NCI-H1694 treated with DMSO at 0.1 percent for 48 hours (cell line): ENCODE results near the gene HYCC2.
A peak's percentile ranks its signal among the peaks of the same experiment; 100 is the strongest.
"Not testable (repeated sequence)": the region's sequence is repeated elsewhere in the genome, so short reads cannot be mapped to it uniquely, and the experiment has no call there.

ENCODE experiments used
- DNase-seq: peaks from one replicate; lab custom pipeline; 2025; lab: John Stamatoyannopoulos, UW

HYCC2 gene

DNA sequence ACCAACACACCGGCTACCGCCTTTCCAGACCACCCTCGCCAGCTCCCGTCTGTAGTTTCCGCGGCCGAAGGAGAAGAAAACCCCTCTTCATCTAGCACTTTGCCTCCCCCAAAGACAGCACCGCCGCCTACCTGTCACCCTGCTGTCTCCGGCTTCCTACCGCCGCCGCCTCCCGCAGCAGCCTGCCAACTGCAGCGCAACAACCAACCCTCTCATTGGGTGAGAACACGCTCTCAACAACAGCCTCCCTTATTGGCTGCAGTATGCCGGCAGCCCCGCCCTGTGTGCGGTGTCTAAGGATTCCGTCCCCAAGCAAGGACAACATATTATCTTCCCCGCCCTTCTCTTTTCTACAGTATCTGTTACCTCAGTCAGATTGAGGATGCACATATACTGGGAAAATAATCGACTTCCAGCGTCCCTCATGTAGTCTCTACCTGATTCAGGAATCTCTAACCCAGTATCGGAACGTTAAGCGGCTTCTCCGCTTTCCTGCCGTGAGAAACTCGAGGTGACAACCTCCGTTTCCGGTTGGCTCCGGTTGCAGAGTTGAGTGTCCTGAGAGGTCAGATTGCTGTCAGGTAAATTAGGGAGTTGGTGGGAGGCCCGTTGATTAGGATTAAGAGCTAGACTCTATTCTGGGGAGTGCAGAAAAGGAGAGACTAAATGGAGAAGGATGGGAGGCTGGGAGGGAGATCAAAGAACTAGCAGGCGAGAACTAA is at the start of gene HYCC2, which contains the start of gene NDUFB3:
Gene HYCC2, minus strand, starts transcription at position 193 of the 722 bp plus-strand sequence. CDS start 47,662 bp downstream, outside the sequence.
Gene NDUFB3, plus strand, starts transcription at position 523 of the 722 bp plus-strand sequence. CDS start 6,882 bp downstream, outside the sequence.
- peak; percentile 94 for DNase-seq

DNA sequence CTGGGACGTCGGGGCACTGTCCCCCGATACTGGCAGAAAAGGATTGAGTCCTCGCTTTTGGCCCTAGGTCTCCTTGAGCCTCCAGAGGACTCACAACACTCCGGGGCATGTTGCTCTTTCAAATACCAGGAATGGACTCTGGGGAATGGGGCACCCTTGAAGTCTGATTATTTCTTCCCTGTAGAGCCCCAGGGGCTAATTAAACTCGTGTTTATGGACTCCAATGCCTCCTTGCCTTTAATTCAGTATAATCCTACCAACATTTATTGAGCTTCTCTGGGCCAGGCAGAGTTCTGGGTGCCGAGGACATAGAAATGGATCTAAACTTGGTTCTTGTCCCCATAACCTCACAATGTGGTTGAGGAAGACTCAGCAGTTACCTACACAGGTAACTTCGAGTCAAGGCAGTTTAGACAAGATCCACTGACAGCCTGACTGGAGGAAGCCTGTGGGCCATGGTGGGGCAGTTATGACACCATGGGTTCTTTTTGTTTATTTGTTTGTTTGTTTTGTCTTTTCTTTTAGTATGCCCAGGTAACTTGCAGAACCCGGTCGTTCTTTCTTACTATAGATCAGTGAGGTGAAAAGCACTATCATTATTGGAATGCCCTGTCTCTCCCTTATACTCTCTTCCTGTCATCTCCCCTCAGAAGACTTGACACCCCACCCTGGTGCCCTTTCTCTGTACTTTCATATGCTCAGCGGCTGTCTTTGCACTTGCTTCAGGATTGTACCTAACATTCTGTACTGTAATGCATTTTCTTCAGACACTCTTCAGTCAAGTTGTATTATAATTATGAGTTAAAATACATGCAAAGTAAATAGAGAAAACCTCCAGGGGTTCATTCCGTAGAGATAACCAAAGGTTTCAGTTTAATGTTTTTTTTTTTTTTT is 47.7 kb upstream of the HYCC2 start:
- DNase-seq, result no peak

DNA sequence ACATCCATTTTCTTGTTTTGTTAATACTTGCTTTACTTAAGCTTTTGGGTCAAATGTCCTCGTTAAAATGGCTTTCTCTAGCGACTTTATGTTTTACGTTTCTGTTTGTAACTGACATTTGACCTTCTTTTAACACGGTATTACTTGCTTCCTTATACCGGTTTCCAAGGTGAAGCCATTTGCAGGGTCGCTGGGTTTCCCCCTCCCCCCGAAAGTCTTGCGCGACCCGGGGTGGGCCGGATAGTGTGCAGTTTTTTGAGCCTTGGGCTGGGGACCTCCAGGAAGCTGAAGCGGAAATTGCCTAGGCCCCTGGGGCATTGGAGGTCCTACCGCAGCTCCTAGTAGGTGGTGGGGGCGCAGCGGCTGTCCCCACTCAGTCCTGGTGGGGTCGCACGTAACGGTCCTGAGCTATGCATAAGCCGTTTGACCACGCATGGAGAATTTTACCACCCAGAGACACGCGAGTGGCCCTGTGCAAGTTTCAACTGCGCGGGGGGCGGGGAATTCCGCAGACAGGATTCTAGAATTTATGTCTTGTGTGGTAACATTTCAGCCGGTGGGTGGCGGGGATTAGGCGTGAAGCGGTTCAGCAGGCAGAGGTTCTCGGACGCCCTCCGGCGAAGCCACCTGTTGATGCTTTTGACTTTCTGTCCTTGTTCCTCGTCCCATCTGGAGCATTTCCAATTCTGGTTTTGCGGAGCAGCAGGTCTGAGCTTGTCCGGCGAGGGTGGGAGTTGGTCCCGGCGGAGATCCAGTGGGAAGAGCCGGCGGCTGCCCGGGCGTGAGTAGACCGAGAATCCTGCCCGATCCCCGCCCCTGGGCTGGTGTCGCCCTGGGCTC is 46.9 kb upstream of the HYCC2 start:
- DNase-seq, result peak; percentile 82

DNA sequence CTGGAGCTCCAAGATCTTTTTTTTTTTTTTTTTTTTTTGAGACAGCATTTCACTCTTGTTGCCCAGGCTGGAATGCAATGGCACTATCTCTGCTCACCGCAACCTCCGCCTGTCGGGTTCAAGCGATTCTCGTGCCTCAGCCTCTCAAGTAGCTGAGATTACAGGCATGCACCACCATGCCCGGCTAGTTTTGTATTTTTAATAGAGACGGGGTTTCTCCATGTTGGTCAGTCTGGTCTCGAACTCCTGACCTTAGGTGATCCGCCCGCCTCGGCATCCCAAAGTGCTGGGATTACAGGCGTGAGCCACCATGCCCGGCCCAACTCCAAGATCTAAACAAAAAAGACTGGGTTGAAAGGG is 46.2 kb upstream of the HYCC2 start:
- DNase-seq, result not testable (repeated sequence)

DNA sequence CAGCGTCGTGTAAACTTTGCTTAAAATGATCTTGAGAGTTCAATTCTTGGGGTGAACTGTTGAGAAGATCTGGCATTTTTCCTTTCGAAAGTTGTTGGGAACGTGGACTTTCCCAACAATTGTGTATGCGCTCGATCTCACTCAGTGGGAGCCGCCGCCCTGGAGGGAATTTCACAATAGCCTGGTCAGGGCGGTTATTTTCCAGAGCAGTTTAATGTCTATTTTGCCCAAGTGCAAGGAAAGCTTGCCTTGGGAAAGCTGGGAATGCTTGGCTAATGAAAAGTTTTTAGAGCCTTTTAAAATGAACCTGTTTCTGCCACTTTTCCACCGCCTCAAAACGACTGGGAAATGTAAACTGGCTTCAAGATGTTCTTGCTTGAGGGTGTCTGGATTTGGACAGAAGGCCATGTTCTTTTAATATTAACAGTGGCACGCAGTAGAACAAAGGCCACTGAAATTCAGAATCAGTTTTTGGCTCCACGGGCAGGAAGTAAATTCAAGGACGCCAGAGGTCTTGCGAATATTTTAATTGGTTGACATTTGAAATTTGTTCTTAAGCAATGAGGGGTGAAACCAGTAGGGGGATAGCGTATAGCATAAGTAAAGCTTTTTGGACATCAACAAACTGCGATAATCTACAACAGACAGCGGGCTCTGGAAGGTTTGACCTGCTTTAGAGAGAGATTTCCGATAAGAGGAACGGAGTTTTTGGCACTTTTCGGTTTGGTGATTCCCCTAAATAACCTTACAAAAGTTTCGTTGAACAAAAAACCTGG is 45.7 kb upstream of the HYCC2 start:
- DNase-seq, result peak; percentile 60

DNA sequence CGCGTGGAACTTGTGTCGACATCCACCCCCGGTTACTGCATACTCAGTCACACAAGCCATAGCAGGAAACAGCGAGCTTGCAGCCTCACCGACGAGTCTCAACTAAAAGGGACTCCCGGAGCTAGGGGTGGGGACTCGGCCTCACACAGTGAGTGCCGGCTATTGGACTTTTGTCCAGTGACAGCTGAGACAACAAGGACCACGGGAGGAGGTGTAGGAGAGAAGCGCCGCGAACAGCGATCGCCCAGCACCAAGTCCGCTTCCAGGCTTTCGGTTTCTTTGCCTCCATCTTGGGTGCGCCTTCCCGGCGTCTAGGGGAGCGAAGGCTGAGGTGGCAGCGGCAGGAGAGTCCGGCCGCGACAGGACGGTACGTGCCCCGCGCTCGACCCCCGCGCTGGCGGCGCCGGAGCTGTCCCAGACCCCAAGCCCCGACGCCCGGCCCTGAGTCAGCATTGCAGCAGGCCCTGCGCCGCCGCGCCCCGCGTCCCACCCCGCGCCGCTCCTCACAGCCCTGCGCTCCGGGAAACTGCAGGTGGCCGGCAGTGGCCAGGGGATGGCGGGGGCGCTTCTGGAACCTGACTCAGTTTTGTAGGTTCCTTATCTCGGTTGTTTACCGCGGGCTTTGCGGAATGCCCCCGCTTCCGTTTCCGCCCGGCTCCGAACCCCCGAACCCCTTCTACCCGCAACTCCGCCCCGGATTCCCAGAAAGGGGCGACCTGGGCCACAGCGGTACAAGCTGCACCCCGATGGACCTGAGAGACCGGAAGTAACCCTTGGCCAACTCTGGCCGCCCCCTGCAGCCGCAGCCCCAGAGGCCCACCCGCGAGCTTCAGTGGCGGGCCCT is 44.9 kb upstream of the HYCC2 start, which contains the start of gene CFLAR:
Gene CFLAR, plus strand, starts transcription at position 50 of the 844 bp plus-strand sequence. CDS start 13,702 bp downstream, outside the sequence.
- peak; percentile 17 for DNase-seq

DNA sequence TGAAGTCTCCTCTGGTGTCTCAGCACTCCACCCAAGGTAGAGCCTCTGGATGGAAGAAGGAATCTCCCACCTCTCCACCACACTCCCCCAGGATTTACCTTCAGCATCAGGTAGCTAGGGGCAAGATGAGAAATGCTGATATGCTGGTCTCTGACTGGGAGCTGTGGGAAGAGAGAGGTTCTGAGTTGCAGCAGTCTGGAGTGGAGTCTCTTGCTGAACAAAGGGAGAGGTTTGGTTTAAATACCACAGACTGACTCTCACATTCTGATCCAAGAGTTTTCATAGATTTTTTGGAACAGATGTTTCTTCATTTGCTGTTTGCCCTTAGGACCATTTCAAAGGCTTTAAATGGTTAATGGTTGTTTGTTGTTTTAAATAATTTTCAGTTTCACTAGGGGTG is 43.4 kb upstream of the HYCC2 start:
- no peak for DNase-seq

DNA sequence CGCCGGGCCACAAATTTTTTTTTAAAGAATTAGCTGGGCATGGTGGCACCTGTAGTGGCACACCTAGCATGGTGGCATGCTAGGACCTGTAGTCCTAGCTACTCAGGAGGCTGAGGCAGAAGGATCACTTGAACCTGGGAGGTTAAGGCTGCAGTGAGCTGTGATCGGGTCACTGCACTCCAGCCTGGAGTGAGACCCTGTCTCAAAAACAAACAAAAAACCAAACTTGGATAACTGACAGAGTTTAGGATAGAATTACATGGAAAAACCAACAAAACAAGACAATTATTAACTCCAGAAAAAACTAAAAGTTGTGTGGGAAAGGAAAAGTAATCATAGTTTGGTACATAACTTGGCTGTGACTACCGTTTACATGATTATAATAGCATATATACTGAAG is 42.9 kb upstream of the HYCC2 start:
- no peak for DNase-seq

DNA sequence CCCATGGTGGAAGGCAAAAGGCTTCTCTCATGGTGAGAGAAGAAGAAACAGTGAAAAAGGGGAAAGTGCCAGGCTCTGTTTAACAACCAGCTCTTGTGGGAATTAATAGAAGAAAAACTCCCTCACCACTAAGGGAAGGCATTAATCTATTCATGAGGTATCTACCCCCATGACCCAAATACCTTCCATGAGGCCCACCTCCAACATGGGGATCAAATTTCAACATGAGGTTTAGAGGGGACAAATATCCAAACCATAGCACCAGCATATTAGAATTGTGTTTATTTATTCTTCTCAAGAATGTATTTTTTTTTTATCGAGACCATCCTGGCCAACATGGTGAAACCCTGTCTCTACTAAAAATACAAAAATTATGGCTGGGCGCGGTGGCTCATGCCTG is 39.6 kb upstream of the HYCC2 start:
- no peak for DNase-seq

DNA sequence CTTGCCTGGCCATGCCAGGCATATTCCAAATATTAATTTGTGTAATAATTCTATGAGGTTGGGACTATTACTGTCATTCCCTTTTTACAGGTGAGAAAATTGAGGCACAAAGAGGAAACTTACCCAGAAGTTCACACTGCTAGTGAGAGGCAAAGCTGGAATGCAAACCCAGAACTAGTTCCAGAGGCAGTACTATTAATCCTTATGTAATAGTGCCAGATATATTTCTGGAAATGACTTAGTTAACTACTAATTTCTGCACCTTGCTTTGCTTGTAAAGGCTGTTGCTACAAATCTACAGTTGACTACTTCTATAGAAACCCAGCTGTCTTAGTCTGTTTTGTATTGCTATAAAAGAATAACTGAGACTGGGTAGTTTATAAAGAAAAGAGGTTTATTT is 39.1 kb upstream of the HYCC2 start:
- no peak for DNase-seq

DNA sequence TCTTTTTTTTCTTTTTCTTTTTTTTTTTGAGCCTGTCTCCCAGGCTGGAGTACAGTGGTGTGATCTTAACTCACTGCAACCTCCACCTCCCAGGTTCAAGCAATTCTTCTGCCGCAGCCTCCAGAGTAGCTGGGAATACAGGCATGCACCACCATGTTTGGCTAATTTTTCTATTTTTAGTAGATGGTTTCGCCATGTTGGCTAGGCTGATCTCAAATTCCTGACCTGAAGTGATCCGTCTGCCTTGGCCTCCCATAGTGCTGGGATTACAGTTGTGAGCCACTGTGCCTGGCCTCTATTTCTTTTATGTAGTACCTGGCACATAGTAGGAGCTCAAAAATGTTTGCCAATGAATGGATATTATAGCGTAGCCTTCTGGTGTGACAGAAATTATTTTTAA is 37.7 kb upstream of the HYCC2 start:
- DNase-seq, result no peak

DNA sequence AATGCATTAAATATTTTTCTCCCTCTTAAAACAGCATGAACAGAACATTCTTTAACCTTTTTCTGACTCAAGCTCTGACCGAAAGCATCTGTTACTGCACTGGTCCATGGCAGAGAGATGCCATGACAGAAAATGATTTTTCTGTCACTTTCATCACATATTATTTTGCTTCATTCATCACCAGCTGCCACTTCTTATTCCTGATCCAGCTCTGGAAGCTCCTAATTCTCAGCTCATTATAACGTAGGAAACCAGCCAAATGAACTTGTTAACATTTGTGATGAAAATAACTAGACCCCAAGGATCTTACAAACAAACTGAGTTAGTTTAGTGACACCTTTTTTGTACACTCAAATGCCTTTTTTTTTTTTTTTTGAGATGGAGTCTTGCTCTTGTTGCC is 36.9 kb upstream of the HYCC2 start:
- peak; percentile 43 for DNase-seq

DNA sequence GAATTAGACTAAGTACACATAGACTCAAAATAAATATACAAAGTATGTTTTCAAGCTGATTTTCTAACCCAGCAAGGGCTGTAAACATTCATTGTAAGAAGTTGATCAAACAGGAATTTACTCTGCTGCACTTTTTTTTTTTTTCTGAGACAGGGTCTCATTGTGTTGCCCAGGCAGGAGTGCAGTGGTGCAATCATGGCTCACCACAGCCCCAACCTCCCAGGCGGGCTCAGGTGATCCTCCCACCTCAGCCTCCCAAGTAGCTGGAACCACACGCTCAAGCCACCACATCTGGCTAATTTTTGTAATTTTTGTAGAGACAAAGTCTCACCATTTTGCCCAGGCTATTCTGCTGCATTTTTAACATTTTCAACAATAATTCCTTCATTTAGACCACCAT is 36.2 kb upstream of the HYCC2 start:
- DNase-seq, result no peak

DNA sequence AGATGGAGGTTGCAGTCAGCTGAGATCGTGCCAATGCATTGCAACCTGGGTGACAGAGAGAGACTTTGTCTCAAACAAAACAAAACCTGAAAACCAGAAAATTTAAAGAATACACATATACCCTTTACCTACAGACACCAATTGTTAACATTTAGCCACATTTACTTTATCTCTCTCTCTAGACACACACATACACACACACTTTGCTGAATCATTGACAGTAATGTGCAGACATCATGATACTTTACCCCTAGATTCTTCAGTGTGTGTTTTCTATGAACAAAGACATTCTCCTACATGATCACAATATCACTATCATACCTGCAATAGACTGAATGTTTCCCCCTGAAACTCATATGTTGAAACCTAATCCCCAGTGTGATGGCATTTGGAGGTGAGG is 34.3 kb upstream of the HYCC2 start:
- DNase-seq, result no peak

DNA sequence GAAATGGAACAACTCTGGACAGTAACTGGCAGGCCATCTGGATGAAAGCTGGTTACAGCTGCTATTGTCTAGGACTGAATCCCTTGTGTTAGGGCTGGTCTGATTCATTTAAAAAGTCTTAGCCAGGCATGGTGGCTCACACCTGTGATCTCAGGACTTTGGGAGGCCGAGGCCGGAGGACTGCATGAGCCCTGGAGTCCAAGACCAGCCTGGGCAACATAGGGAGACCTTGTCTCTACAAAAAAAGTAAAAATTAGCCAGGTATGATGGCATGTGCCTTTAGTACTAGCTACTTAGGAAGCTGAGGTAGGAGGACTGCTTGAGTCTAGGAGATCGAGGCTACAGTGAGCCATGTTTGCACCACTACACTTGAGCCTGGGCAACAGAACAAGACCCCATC is 29.0 kb upstream of the HYCC2 start:
- DNase-seq, result no peak

DNA sequence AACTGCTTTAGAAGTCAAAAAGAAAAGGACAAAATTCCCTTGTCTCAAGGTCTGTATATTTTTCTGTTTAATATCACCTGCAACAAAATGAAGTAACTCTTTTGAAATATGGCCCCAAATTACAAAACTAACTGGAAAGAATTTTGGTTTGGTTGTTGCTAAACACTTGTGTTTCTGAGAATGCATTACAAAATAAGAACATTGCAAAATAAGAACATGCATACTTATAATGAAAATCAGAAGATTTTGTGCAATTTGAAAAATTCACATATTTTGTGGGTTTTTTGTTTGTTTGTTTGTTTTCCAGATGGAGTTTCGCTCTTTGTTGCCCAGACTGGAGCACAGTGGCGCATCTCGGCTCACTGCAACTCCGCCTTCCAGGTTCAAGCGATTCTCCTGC is 22.1 kb upstream of the HYCC2 start:
- DNase-seq, result no peak

DNA sequence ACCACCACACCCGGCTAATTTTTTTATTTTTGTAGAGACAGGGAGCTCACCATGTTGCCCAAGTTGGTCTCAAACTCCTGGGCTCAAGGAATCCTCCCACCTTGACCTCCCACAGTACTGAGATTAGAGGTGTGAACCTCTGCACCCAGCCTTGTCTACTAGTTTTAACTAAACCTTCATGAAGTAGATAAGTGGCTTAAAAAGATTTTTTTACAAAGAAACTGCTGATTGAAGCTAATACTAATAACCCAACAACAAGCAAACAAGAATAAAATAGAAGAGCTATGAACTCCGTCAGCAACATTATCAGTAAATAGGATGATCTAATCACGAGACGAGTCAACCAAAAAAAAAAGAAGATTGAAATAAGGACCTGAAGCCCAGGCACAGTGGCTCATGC is 19.1 kb upstream of the HYCC2 start:
- DNase-seq, result no peak

DNA sequence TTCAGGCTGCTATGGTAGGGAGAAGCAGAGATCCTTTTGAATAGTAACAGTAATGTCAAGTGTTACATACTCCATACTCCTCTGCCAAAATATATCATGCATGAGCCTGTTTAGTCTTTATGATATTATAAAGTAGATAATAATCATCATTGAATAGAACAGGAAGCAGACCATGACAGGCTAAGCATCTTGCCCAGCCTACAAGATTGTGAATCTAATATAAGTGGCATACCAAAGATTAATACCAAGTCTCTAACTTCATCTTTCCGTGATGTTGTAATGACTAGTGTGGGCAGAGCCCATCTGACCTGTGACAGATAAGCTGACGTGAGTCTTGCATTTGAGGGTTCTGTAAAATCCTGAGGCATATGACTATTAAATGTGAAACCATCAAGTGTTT is 13.4 kb upstream of the HYCC2 start:
- DNase-seq, result no peak

DNA sequence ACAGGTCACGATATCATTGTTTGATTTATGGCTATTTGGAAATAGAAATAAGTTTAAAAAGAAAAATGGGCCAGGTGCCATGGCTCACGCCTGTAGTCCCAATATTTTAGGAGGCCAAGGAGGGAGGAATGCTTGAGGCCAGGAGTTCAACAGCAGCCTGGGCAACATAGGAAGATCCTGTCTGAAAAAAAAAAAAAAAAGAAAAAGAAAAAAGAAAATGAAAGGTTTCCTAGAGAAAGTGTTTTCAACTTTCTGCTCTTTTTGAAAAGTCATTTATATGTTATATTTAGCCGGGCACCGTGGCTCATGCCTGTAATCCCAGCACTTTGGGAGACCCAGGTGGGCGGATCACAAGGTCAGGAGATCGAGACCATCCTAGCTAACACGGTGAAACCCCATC is 3.5 kb upstream of the HYCC2 start:
- no peak for DNase-seq

DNA sequence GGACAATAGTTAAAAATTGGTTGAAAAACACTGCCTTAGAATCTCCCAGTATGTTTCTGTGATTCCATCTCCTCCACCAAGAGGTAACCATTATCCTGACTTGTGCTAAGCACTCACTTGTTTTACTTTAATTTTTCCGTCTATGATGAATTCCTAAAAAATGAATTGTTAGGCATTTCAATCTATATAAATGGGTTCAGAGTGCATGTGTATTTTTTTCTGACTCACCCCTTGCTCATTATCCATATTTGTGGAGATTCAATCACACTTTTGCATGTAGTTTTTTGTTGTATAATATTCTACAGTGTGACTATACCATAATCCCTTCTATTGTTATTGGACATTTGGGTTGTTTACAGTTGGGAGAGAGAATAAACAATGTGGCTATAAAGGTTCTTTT is 1.6 kb upstream of the HYCC2 start:
- DNase-seq, result no peak

DNA sequence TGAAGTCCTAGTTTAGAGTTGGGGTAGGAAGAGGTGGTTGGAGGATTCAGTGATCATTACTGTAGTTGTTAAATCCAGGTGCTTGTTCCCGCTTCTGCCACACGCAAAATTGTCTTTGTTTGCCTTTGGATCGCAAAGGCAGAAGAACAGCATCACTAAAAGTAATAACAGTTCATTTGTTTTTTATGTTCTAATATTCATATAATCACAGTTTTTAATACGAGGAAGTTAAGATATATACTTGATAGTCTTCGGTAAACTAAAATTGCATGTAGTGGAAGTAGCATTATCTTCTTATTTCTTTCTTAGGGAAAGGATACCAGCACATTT is 695 bp upstream of the HYCC2 start:
- DNase-seq, result peak; percentile 45
